Testis (tissue), 3 donors: ENCODE data around the gene PIGU. TPM values are rescaled to one million over a fixed set of nuclear protein-coding genes. Genes with fewer than 3 reads are reported as not detected.

ENCODE experiments used
- DNase-seq: peaks from one replicate; pipeline ENCODE4 v3.0.0-alpha.2; 2019
- H3K27ac ChIP-seq, 2 donors: fragments of 200-600 bp; sonication (generic); one replicate each; pipeline ENCODE4 v1.5.1; 2019
- H3K27me3 ChIP-seq: fragments of 200-600 bp; sonication (generic); one replicate; pipeline ENCODE4 v1.5.1; 2019
- H3K36me3 ChIP-seq: fragments of 200-600 bp; sonication (generic); one replicate; pipeline ENCODE4 v1.5.1; 2017; ENCODE audit warnings: low read depth; ENCODE audit errors: missing control alignments
- H3K4me1 ChIP-seq: fragments of 200-600 bp; sonication (generic); one replicate; pipeline ENCODE4 v1.5.1; 2019
- H3K4me3 ChIP-seq, 2 donors: fragments of 200-600 bp; sonication (generic); one replicate each; pipeline ENCODE4 v1.5.1; 2017 to 2019
- H3K9me3 ChIP-seq: fragments of 200-600 bp; sonication (generic); one replicate; pipeline ENCODE4 v1.5.1; 2017
- CTCF ChIP-seq, 3 experiments: fragments of 450-650 bp in 2 of 3; fragments of 200-600 bp in 1 of 3; sonication (generic) in 1 of 3; IDR thresholded peaks; one replicate each; pipeline ENCODE4 v1.5.1; 2016 to 2019; ENCODE audit warnings: antibody characterized with exemption in 3 of 3, mild to moderate bottlenecking in 2 of 3, moderate library complexity in 1 of 3
- POLR2A ChIP-seq: fragments of 450-650 bp; IDR thresholded peaks from one replicate; pipeline ENCODE4 v1.6.1; 2017; ENCODE audit warnings: antibody characterized with exemption, mild to moderate bottlenecking, moderate library complexity
- WGBS, 2 donors: methylation state at CpG; one replicate each; pipeline ENCODE4 v1.1.5; 2018; 5-methylcytosine and 5-hydroxymethylcytosine counted together
- intact Hi-C: fragments of 100-400 bp; cut with DNase I; formaldehyde crosslinking; loops from one replicate; pipeline ENCODE4 v1.15.1; 2023; ENCODE audit warnings: low total_unique reads
- polyA plus RNA-seq: library from polyadenylated mRNA; stranded (reverse); fragments of 350-450 nt; fragmentation: Illumina TruSeq; extraction: RNeasy Lipid Tissue Mini Kit (QIAGEN cat#74804); gene quantifications from one replicate; pipeline ENCODE4 v1.2.3, GENCODE V29; 2014; ENCODE audit warnings: low read depth, low replicate concordance; ENCODE audit not compliant: insufficient read depth
- total RNA-seq, 2 donors: library from RNA; depleted of rRNA; stranded (reverse); fragments of >200 nt; gene quantifications; one replicate each; pipeline ENCODE4 v1.2.3, GENCODE V29; 2016

PIGU gene
- total and polyA plus RNA-seq, 3 donors from 2014 or later, result 35.0 to 48.9 (median 35.7) TPM

DNA sequence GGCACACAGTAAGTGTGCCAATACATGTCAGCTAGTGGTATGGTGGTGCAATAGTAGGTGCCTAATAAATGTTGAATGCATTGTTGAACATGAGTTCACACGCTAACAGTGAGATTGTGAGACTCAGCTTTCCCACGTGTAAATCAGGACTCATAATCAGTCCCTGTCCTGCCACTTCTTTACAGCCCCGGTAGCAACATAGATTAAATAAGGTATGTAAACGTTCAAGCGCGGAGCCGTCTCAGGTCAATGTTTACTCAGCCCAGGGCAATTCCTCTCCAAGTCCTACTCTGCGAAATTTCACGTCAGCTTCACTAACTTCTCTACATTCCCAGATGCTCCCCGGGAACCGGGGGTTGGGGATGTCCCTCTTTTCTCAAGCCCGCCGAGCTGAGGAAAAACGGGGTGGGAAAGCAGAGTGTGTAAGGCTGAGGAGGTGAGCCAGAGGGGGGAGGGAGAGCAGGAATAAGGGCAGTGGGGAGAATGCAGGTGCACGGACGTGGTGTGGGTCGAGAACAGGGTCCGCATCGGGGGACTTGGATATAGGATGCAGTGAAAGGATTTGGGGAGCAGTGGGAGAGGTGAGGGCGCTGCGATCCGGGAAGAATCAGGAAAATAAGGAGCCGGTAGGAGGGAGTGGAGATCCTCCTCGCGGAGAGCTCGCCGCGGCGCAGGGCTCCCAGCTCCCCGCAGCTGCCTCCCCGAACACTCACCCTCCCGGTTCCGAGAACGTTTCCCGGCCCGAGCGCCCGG lies 26.7 kb upstream of the PIGU start:
- DNase-seq, result peak; percentile 23
- intact Hi-C loops, result no loop called here
- H3K4me1 ChIP-seq, result peaks cover 10% of the 10 kb centered on the region
- H3K27ac ChIP-seq, result peak overlapping the region; percentile 90 to 100
- no peaks in the 10 kb centered on the region for H3K36me3 ChIP-seq
- WGBS, 2 donors, result 1 to 3% methylated on average over 29 to 38 of the region's 38 CpGs
- H3K4me3 ChIP-seq, result peak overlapping the region; percentile 77 to 97
- no peaks in the 10 kb centered on the region for H3K9me3 ChIP-seq
- no peaks in the 10 kb centered on the region for H3K27me3 ChIP-seq
- TF ChIP-seq POLR2A (no peak), CTCF (IDR thresholded peaks at IDR 0.05) (no peak)

- no peaks in the 10 kb centered on the region for H3K9me3 ChIP-seq
- H3K36me3 ChIP-seq, result no peaks in the 10 kb centered on the region
- no peaks in the 10 kb centered on the region for H3K27me3 ChIP-seq
- peaks cover 10% of the 10 kb centered on the region for H3K4me1 ChIP-seq
- no peak for TF ChIP-seq CTCF (IDR thresholded peaks at IDR 0.05)
- H3K27ac ChIP-seq, result no peak overlapping the region
- intact Hi-C loops, result no loop called here
- peak overlapping the region in 1 of 2 donors; percentile 77 for H3K4me3 ChIP-seq
- no peak for DNase-seq
- WGBS, 2 donors, result 38 to 39% methylated on average over 3 of the region's 3 CpGs
These were observed 26.1 kb upstream of the PIGU start for GRCh38 chr20:34703061-34703423.

DNA sequence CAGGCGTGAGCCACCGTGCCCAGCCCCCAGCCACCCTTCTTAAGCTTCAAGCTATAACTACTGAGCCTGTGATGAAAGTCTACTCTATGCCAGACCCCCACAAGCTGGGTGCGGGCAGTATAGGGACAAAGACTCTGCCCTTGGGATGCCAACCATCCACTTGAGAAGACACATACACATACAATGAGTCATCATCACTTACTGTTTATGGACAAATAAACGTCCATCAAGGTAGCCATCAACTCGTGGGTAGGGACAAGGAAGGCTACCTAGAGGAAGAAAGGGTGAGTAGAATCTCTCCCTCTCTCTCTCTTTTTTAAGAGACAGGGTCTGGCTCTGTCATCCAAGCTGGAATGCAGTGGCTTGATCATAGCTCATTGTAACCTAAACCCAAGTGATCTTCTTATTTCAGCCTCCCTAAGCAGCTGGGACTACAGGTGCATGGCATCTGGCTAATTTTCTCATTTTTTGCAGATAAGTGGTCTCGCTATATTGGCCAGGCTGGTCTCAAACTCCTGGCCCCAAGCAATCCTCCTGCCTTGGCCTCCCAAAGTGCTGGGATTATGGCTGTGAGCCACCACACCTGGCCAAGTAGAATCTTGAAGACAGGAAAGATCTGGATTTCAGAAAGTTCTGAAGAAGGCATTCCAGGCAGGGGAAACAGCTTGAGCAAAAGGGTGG lies 24.7 kb upstream of the PIGU start:
- no peak for DNase-seq
- Histone ChIP-seq H3K4me1 (peaks cover 10% of the 10 kb centered on the region), H3K4me3 (no peak overlapping the region), H3K9me3 (no peaks in the 10 kb centered on the region), H3K27ac (no peak overlapping the region), H3K36me3 (no peaks in the 10 kb centered on the region), H3K27me3 (no peaks in the 10 kb centered on the region)
- TF ChIP-seq POLR2A, result no peak
- TF ChIP-seq CTCF (IDR thresholded peaks at IDR 0.05), result no peak
- WGBS, 2 donors, result 84 to 85% methylated on average over 6 of the region's 6 CpGs
- intact Hi-C loops, result no loop called here

GRCh38 chr20:34693414-34693813 lies 16.5 kb upstream of the PIGU start:
- intact Hi-C loops, result no loop called here
- H3K27ac ChIP-seq, result no peak overlapping the region
- H3K27me3 ChIP-seq, result no peaks in the 10 kb centered on the region
- no peaks in the 10 kb centered on the region for H3K4me1 ChIP-seq
- H3K36me3 ChIP-seq, result no peaks in the 10 kb centered on the region
- WGBS, 2 donors, result 41 to 71% methylated on average over 4 of the region's 4 CpGs
- no peak for TF ChIP-seq POLR2A
- TF ChIP-seq CTCF (IDR thresholded peaks at IDR 0.05), result no peak
- DNase-seq, result no peak
- no peak overlapping the region for H3K4me3 ChIP-seq
- no peaks in the 10 kb centered on the region for H3K9me3 ChIP-seq
